GM23248 (cell line): ENCODE measurements around the gene TUBGCP6.
"Not testable (repeated sequence)": the region's sequence is repeated elsewhere in the genome, so short reads cannot be mapped to it uniquely, and the experiment has no call there.

ENCODE experiments used
- EZH2 ChIP-seq: fragments of 200-600 bp; sonication (generic); IDR thresholded peaks from 2 replicates; pipeline ENCODE4 v1.6.1; 2018; ENCODE audit warnings: antibody characterized with exemption, mild to moderate bottlenecking; ENCODE audit not compliant: insufficient read depth, poor library complexity, severe bottlenecking
- EZH2phosphoT487 ChIP-seq: fragments of 200-600 bp; sonication (generic); IDR thresholded peaks from 2 replicates; pipeline ENCODE4 v1.6.1; 2018; ENCODE audit warnings: antibody characterized with exemption, moderate library complexity, mild to moderate bottlenecking, low read depth; ENCODE audit not compliant: insufficient read depth

DNA sequence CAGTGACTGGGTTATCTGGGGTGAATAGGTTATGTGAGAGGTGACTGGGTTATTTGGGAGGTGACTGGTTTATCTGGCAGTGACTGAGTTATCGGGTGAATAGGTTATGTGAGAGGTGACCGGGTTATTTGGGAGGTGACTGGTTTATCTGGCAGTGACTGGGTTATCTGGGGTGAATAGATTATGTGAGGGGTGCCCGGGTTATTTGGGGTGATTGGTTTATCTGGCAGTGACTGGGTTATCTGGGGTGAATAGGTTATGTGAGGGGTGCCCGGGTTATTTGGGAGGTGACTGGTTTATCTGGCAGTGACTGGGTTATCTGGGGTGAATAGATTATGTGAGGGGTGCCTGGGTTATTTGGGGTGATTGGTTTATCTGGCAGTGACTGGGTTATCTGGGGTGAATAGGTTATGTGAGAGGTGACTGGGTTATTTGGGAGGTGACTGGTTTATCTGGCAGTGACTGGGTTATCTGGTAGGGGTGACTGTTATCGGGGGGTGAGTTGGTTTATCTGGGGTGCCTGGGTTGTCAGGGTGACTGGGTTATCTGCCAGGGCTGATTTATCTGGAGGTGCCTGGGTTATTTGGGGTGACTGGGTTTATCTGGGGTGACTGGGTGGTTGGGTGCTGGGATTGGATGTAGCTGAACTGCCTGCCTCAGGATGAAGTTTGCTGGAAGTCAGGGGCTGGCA lies 76.2 kb downstream of the TUBGCP6 start:
- not testable (repeated sequence) for TF ChIP-seq EZH2, EZH2phosphoT487
